Endodermal cell (in vitro differentiated cells): ENCODE data around the gene PTPRN2. TPM values are rescaled to one million over a fixed set of nuclear protein-coding genes. Genes with fewer than 3 reads are reported as not detected.

Source experiments
- DNase-seq: peaks from one replicate; pipeline ENCODE4 v3.0.0-alpha.2; 2017
- H3K27ac ChIP-seq: 2 replicates; pipeline ENCODE4 v1.5.1; 2013; ENCODE audit warnings: mild to moderate bottlenecking, low read depth, low read length, moderate library complexity
- H3K27me3 ChIP-seq: 2 replicates; pipeline ENCODE4 v1.6.1; 2013; ENCODE audit warnings: mild to moderate bottlenecking, low read length, moderate library complexity; ENCODE audit not compliant: insufficient read depth, control insufficient read depth, poor library complexity, severe bottlenecking
- H3K36me3 ChIP-seq: 2 replicates; pipeline ENCODE4 v1.7.0; 2013; ENCODE audit warnings: mild to moderate bottlenecking, low read length, moderate library complexity; ENCODE audit not compliant: control insufficient read depth, insufficient read depth
- H3K4me1 ChIP-seq: one replicate; pipeline ENCODE4 v1.7.0; 2013; ENCODE audit warnings: low read length; ENCODE audit not compliant: control insufficient read depth, insufficient read depth
- H3K4me3 ChIP-seq: 2 replicates; pipeline ENCODE4 v1.5.1; 2013; ENCODE audit warnings: mild to moderate bottlenecking, low read length, moderate library complexity
- H3K9ac ChIP-seq: 2 replicates; pipeline ENCODE4 v1.6.1; 2013; ENCODE audit warnings: mild to moderate bottlenecking, low read length, moderate library complexity; ENCODE audit not compliant: poor library complexity, severe bottlenecking; ENCODE audit errors: extremely low read depth
- H3K9me3 ChIP-seq: 2 replicates; pipeline ENCODE4 v1.6.1; 2013; ENCODE audit warnings: mild to moderate bottlenecking, low read length, moderate library complexity; ENCODE audit not compliant: control insufficient read depth
- H3K27ac Mint-ChIP-seq: 2 replicates; pipeline ENCODE4 v1.8.0; 2020; ENCODE audit warnings: mixed read lengths
- H3K27me3 Mint-ChIP-seq: 2 replicates; pipeline ENCODE4 v1.8.0; 2021; ENCODE audit warnings: mild to moderate bottlenecking, mixed read lengths; ENCODE audit not compliant: insufficient read depth
- H3K36me3 Mint-ChIP-seq: 2 replicates; pipeline ENCODE4 v1.8.0; 2020; ENCODE audit warnings: low read depth, mixed read lengths
- H3K4me1 Mint-ChIP-seq: 2 replicates; pipeline ENCODE4 v1.8.0; 2020; ENCODE audit warnings: mixed read lengths
- H3K4me3 Mint-ChIP-seq: 2 replicates; pipeline ENCODE4 v1.8.0; 2020; ENCODE audit warnings: mild to moderate bottlenecking, moderate library complexity, mixed read lengths
- H3K9me3 Mint-ChIP-seq: 2 replicates; pipeline ENCODE4 v1.8.0; 2020; ENCODE audit warnings: mild to moderate bottlenecking, mixed read lengths
- CTCF ChIP-seq: fragments of 200-600 bp; sonication (generic); conservative IDR thresholded peaks from 2 replicates; pipeline ENCODE4 v1.5.0; 2021; ENCODE audit warnings: antibody characterized with exemption, mild to moderate bottlenecking
- WGBS, 2 experiments: methylation state at CpG; one replicate each; pipeline versions ENCODE4 v1.1.5 to v1.1.7; 2013; ENCODE audit warnings: missing lambda C conversion rate in 2 of 2, mixed read lengths in 1 of 2; ENCODE audit not compliant: insufficient coverage in 1 of 2, insufficient read length in 1 of 2; 5-methylcytosine and 5-hydroxymethylcytosine counted together
- total RNA-seq, 2 donors: library from RNA; stranded (reverse); fragmentation: NEBNext Ultra II Directional in 1 of 2; extraction: Animal tissue kit (Norgen Biotek cat#: 25700) in 1 of 2; gene quantifications; 2 replicates in 1 of 2; 3 replicates in 1 of 2; pipeline ENCODE4 v1.2.1, GENCODE V29; 2021

Gene PTPRN2
- total RNA-seq, 2 donors from 2014 or later = 0.69 to 1.2 TPM

GRCh38 chr7:158573310-158573709, 14.3 kb downstream of the PTPRN2 start:
- H3K27ac ChIP-seq = no peak overlapping the region
- peaks cover 33% of the 10 kb centered on the region for H3K27me3 Mint-ChIP-seq
- H3K36me3 ChIP-seq = no peaks in the 10 kb centered on the region
- H3K9me3 ChIP-seq = peaks cover 53% of the 10 kb centered on the region
- no peak overlapping the region for H3K9ac ChIP-seq
- no peaks in the 10 kb centered on the region for H3K27me3 ChIP-seq
- H3K4me1 ChIP-seq = no peaks in the 10 kb centered on the region
- DNase-seq = no peak
- H3K36me3 Mint-ChIP-seq = no peaks in the 10 kb centered on the region
- H3K27ac Mint-ChIP-seq = no peak overlapping the region
- H3K4me3 ChIP-seq = no peak overlapping the region
- no peak overlapping the region for H3K4me3 Mint-ChIP-seq
- no peaks in the 10 kb centered on the region for H3K4me1 Mint-ChIP-seq
- WGBS, 2 experiments = 40 to 67% methylated on average over 2 to 4 of the region's 4 CpGs
- peaks cover 2% of the 10 kb centered on the region for H3K9me3 Mint-ChIP-seq
- no peak for TF ChIP-seq CTCF

GRCh38 chr7:158572000-158572828, 15.4 kb downstream of the PTPRN2 start:
- no peak overlapping the region for H3K4me3 Mint-ChIP-seq

GRCh38 chr7:158570449-158571170, 17.0 kb downstream of the PTPRN2 start:
- no peak overlapping the region for H3K27ac Mint-ChIP-seq
- Histone ChIP-seq H3K27me3 (no peaks in the 10 kb centered on the region), H3K9ac (no peak overlapping the region), H3K9me3 (peaks cover 65% of the 10 kb centered on the region), H3K36me3 (no peaks in the 10 kb centered on the region), H3K27ac (no peak overlapping the region), H3K4me1 (no peaks in the 10 kb centered on the region), H3K4me3 (no peak overlapping the region)
- H3K4me1 Mint-ChIP-seq = peaks cover 3% of the 10 kb centered on the region
- H3K9me3 Mint-ChIP-seq = peaks cover 2% of the 10 kb centered on the region
- peak overlapping the region; percentile 11 for H3K4me3 Mint-ChIP-seq
- no peaks in the 10 kb centered on the region for H3K36me3 Mint-ChIP-seq
- no peak for DNase-seq
- TF ChIP-seq CTCF = no peak
- peaks cover 33% of the 10 kb centered on the region for H3K27me3 Mint-ChIP-seq
- 89 to 92% methylated on average over 38 to 44 of the region's 44 CpGs for WGBS, 2 experiments

More at GRCh38 chr7:158572000-158572828, 15.4 kb downstream of the PTPRN2 start:
- no peak overlapping the region for H3K9ac ChIP-seq
- Mint-ChIP-seq H3K4me1 (peaks cover under 1% of the 10 kb centered on the region), H3K27me3 (peaks cover 33% of the 10 kb centered on the region), H3K9me3 (peaks cover 2% of the 10 kb centered on the region), H3K27ac (no peak overlapping the region), H3K36me3 (no peaks in the 10 kb centered on the region)
- WGBS, 2 experiments = 53 to 55% methylated on average over 6 to 7 of the region's 7 CpGs
- H3K4me1 ChIP-seq = no peaks in the 10 kb centered on the region
- H3K27me3 ChIP-seq = no peaks in the 10 kb centered on the region
- peaks cover 63% of the 10 kb centered on the region for H3K9me3 ChIP-seq
- H3K27ac ChIP-seq = no peak overlapping the region
- DNase-seq = peak; percentile 72
- no peak overlapping the region for H3K4me3 ChIP-seq
- no peaks in the 10 kb centered on the region for H3K36me3 ChIP-seq
- peak; percentile 56 for TF ChIP-seq CTCF
